Hepatocyte (in vitro differentiated cells): ENCODE measurements around the gene CDC42EP1.
"Not testable (repeated sequence)": the region's sequence is repeated elsewhere in the genome, so short reads cannot be mapped to it uniquely, and the experiment has no call there.

ENCODE experiments used
- EZH2 ChIP-seq: fragments of 200-600 bp; sonication (generic); IDR thresholded peaks from 2 replicates; pipeline ENCODE4 v1.6.1; 2016; ENCODE audit warnings: antibody characterized with exemption, mild to moderate bottlenecking, borderline replicate concordance
- EZH2phosphoT487 ChIP-seq: fragments of 200-600 bp; sonication (generic); IDR thresholded peaks from one replicate; pipeline ENCODE4 v1.6.1; 2018; ENCODE audit warnings: antibody characterized with exemption, mild to moderate bottlenecking, low read depth, moderate library complexity; ENCODE audit not compliant: unreplicated experiment, severe bottlenecking
- TF ChIP-seq, protein P1 (sequence below): fragments of 200-600 bp; sonication (generic); IDR thresholded peaks from 2 replicates; pipeline ENCODE4 v1.5.1; 2016; ENCODE audit warnings: antibody characterized with exemption, mild to moderate bottlenecking; ENCODE audit not compliant: poor library complexity

DNA sequence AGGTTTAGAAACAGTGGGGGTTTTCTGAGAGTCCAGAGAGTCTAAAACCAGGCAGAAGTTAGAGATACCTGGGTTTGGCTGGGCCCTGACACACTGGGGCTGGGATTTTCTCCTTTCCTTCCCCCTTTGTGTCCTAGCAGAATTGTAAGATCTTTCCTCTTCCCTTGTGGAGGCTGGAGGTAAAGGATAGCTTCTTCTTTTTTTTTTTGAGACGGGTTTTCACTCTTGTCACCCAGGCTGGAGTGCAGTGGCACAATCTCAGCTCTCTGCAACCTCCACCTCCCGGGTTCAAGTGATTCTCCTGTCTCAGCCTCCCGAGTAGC lies 49.8 kb downstream of the CDC42EP1 start:
- TF ChIP-seq, protein P1, sequence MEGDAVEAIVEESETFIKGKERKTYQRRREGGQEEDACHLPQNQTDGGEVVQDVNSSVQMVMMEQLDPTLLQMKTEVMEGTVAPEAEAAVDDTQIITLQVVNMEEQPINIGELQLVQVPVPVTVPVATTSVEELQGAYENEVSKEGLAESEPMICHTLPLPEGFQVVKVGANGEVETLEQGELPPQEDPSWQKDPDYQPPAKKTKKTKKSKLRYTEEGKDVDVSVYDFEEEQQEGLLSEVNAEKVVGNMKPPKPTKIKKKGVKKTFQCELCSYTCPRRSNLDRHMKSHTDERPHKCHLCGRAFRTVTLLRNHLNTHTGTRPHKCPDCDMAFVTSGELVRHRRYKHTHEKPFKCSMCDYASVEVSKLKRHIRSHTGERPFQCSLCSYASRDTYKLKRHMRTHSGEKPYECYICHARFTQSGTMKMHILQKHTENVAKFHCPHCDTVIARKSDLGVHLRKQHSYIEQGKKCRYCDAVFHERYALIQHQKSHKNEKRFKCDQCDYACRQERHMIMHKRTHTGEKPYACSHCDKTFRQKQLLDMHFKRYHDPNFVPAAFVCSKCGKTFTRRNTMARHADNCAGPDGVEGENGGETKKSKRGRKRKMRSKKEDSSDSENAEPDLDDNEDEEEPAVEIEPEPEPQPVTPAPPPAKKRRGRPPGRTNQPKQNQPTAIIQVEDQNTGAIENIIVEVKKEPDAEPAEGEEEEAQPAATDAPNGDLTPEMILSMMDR, result not testable (repeated sequence)
- not testable (repeated sequence) for TF ChIP-seq EZH2, EZH2phosphoT487
